GM10248 (cell line): ENCODE data around the gene DENND4C.
"Not testable (repeated sequence)": the region's sequence is repeated elsewhere in the genome, so short reads cannot be mapped to it uniquely, and the experiment has no call there.

ENCODE experiments used
- CTCF ChIA-PET: fragments of 300-600 bp; sonication (Branson Sonifier 250); formaldehyde crosslinking; extraction: SDS; loops from one replicate; lab custom pipeline; 2021; ENCODE audit warnings: antibody characterized with exemption; lab: Yijun Ruan, JAX
- POLR2A ChIA-PET: fragments of 350-650 bp; sonication (Branson Sonifier 250); formaldehyde crosslinking; extraction: SDS; loops from one replicate; lab custom pipeline; 2020; ENCODE audit warnings: antibody characterized with exemption; lab: Yijun Ruan, JAX
- DNase-seq: peaks from one replicate; pipeline ENCODE4 v3.0.0; 2012; ENCODE audit errors: extremely low spot score
- TF ChIP-seq, protein P1 (sequence below): IDR thresholded peaks from 2 replicates; pipeline ENCODE4 v1.5.1; 2012; ENCODE audit warnings: mild to moderate bottlenecking, low read depth; ENCODE audit errors: extremely low read depth, missing control alignments, control extremely low read depth

DENND4C gene

DNA sequence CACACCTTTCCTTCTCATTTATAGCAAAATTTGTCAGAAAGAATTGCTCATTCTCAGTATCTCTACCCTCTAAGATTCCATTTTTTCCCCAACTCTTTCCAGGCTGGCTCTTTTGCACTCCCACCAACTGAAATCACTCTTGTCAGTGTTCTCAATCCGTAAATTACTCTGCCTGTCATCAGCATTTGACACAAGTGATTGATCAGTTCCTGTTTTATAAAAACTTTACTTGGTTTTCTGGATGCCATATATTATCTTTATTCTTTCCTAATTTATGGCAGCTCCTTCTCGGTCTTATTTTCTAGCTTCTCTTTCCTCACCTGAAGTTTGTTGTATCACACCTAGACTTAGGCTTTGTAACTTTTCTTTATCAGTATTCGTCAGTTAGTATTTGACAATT is 16.4 kb downstream of the DENND4C start:
- ChIA-PET POLR2A (no interaction called here), CTCF (interaction anchor here (1.0 to 1.5 kb wide), 4 partner anchors 9 to 20 kb away, joined by 3 to 4 read pairs (median 3); no protein-coding TSS in a partner anchor)
- TF ChIP-seq, protein P1, sequence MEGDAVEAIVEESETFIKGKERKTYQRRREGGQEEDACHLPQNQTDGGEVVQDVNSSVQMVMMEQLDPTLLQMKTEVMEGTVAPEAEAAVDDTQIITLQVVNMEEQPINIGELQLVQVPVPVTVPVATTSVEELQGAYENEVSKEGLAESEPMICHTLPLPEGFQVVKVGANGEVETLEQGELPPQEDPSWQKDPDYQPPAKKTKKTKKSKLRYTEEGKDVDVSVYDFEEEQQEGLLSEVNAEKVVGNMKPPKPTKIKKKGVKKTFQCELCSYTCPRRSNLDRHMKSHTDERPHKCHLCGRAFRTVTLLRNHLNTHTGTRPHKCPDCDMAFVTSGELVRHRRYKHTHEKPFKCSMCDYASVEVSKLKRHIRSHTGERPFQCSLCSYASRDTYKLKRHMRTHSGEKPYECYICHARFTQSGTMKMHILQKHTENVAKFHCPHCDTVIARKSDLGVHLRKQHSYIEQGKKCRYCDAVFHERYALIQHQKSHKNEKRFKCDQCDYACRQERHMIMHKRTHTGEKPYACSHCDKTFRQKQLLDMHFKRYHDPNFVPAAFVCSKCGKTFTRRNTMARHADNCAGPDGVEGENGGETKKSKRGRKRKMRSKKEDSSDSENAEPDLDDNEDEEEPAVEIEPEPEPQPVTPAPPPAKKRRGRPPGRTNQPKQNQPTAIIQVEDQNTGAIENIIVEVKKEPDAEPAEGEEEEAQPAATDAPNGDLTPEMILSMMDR, result no peak
- DNase-seq, result no peak

- CTCF ChIA-PET, result interaction anchor here (0.9 to 1.3 kb wide), 2 partner anchors 15 to 20 kb away, joined by 3 read pairs; no protein-coding TSS in a partner anchor
- POLR2A ChIA-PET, result no interaction called here
- DNase-seq, result no peak
- TF ChIP-seq, protein P1, result no peak
Measured at GRCh38 chr9:19247420-19247819, 16.9 kb downstream of the DENND4C start.

GRCh38 chr9:19250346-19250745 is 19.9 kb downstream of the DENND4C start:
- CTCF ChIA-PET, result interaction anchor here (0.9 kb wide), 2 partner anchors 8 to 10 kb away, joined by 3 to 6 read pairs; no protein-coding TSS in a partner anchor
- POLR2A ChIA-PET, result not testable (repeated sequence)

GRCh38 chr9:19251203-19251602 is 20.7 kb downstream of the DENND4C start:
- CTCF ChIA-PET, result interaction anchor here (0.9 kb wide), 2 partner anchors 9 to 10 kb away, joined by 3 to 6 read pairs; no protein-coding TSS in a partner anchor
- POLR2A ChIA-PET, DNase-seq: not testable (repeated sequence)

More at GRCh38 chr9:19250346-19250745, 19.9 kb downstream of the DENND4C start:
- DNase-seq, result not testable (repeated sequence)

GRCh38 chr9:19251622-19252021 is 21.1 kb downstream of the DENND4C start:
- POLR2A ChIA-PET, CTCF ChIA-PET, DNase-seq: not testable (repeated sequence)

- CTCF ChIA-PET, result interaction anchor here (1.7 kb wide), 1 partner anchor 11 kb away, joined by 9 read pairs; no protein-coding TSS in a partner anchor
- POLR2A ChIA-PET, result no interaction called here
- TF ChIP-seq, protein P1, result no peak
- no peak for DNase-seq
Measured at GRCh38 chr9:19252174-19252884, 21.8 kb downstream of the DENND4C start.

DNA sequence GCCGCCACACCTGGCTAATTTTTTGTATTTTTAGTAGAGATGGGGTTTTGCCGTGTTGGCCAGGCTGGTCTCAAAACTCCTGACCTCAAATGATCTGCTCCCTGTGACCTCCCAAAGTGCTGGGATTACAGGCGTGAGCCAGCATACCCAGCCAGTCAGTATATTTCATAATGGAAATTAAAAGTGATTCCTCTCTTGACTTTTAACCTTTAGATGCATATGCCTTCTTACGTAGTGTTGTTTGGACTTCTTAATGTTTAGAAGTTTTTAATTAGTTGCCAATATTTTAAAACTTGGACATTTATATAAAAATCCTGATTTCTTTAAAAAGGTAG is 22.4 kb downstream of the DENND4C start:
- TF ChIP-seq, protein P1, result no peak
- DNase-seq, result no peak
- POLR2A ChIA-PET, result no interaction called here
- CTCF ChIA-PET, result interaction anchor here (1.7 kb wide), 1 partner anchor 11 kb away, joined by 9 read pairs; no protein-coding TSS in a partner anchor

- CTCF ChIA-PET, result interaction anchor here (0.9 to 1.1 kb wide), 3 partner anchors 9 to 27 kb away, joined by 3 to 4 read pairs (median 3); no protein-coding TSS in a partner anchor
- no peak for DNase-seq
- TF ChIP-seq, protein P1, result no peak
- POLR2A ChIA-PET, result interaction anchor here (0.6 kb wide), 1 partner anchor 25 kb away, joined by 10 read pairs; the partner anchor contains the start of gene DENND4C
Measured at GRCh38 chr9:19255112-19255511, 24.6 kb downstream of the DENND4C start.
